ENCODE results near the gene ARHGAP44.

The ARHGAP44 gene

GRCh38 chr17:12995896-12996295 lies 206.6 kb downstream of the ARHGAP44 start:
- DNase-seq (ENCODE audit: low read depth), result no peak
- TF ChIP-seq, protein P1, sequence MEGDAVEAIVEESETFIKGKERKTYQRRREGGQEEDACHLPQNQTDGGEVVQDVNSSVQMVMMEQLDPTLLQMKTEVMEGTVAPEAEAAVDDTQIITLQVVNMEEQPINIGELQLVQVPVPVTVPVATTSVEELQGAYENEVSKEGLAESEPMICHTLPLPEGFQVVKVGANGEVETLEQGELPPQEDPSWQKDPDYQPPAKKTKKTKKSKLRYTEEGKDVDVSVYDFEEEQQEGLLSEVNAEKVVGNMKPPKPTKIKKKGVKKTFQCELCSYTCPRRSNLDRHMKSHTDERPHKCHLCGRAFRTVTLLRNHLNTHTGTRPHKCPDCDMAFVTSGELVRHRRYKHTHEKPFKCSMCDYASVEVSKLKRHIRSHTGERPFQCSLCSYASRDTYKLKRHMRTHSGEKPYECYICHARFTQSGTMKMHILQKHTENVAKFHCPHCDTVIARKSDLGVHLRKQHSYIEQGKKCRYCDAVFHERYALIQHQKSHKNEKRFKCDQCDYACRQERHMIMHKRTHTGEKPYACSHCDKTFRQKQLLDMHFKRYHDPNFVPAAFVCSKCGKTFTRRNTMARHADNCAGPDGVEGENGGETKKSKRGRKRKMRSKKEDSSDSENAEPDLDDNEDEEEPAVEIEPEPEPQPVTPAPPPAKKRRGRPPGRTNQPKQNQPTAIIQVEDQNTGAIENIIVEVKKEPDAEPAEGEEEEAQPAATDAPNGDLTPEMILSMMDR (IDR thresholded peaks at IDR 0.05; ENCODE audit: low read depth, low read length, missing control alignments), result no peak
- no peak overlapping the region for H3K4me3 ChIP-seq (ENCODE audit: low read depth, low read length)

- TF ChIP-seq, protein P1 (IDR thresholded peaks at IDR 0.05; ENCODE audit: low read depth, low read length, missing control alignments), result no peak
- no peak for DNase-seq (ENCODE audit: low read depth)
- H3K4me3 ChIP-seq (ENCODE audit: low read depth, low read length), result no peak overlapping the region
Observed at GRCh38 chr17:12996357-12996756, 207.1 kb downstream of the ARHGAP44 start.

DNA sequence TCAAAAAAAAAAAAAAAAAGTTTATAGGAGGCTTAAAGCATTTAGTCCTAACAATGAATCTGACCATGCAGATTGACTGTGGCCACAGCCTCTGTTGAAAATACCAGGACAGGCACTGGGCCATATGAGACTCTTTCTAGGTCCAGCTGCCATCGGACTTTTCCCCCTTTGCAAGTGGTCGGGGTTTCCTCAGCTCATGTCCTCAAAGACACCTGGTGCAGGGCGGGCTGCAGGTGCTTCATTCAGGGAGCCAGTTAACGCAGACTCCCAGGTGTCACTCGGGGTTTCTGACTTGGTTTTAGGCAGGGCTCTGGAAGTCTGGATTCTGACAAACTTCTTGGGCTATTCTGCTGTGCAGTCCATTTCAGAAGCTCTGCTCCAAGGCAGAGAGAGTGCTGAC lies 207.6 kb downstream of the ARHGAP44 start:
- TF ChIP-seq, protein P1 (IDR thresholded peaks at IDR 0.05; ENCODE audit: low read depth, low read length, missing control alignments), result no peak
- no peak for DNase-seq (ENCODE audit: low read depth)

DNA sequence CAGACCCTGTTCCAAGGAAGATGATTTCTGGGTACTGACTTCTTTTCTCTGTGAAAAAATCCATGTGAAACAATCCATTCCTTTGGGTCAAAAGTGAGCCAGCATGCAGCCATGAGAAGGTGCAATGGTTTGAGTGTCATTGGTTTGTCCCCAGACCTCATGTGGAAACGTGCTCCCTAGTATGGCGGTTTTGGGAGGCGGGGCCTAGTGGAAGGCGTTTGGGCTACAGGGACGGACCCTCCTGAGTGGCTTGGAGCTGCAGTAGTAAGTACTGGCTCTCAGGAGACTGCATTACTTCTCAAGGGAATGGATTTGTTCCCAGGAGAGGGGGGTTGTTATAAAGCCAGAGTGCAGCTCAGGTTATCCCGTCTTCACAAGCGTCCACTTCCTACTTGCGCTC lies 209.2 kb downstream of the ARHGAP44 start:
- TF ChIP-seq, protein P1 (IDR thresholded peaks at IDR 0.05; ENCODE audit: low read depth, low read length, missing control alignments), result no peak

More for the DNA sequence above, 207.6 kb downstream of the ARHGAP44 start:
- no peak overlapping the region for H3K4me3 ChIP-seq (ENCODE audit: low read depth, low read length)

GRCh38 chr17:12998874-12999273 lies 209.6 kb downstream of the ARHGAP44 start:
- TF ChIP-seq, protein P1 (IDR thresholded peaks at IDR 0.05; ENCODE audit: low read depth, low read length, missing control alignments), result no peak
- no peak for DNase-seq (ENCODE audit: low read depth)
- no peak overlapping the region for H3K4me3 ChIP-seq (ENCODE audit: low read depth, low read length)

More for the DNA sequence above, 209.2 kb downstream of the ARHGAP44 start:
- H3K4me3 ChIP-seq (ENCODE audit: low read depth, low read length), result no peak overlapping the region
- no peak for DNase-seq (ENCODE audit: low read depth)

DNA sequence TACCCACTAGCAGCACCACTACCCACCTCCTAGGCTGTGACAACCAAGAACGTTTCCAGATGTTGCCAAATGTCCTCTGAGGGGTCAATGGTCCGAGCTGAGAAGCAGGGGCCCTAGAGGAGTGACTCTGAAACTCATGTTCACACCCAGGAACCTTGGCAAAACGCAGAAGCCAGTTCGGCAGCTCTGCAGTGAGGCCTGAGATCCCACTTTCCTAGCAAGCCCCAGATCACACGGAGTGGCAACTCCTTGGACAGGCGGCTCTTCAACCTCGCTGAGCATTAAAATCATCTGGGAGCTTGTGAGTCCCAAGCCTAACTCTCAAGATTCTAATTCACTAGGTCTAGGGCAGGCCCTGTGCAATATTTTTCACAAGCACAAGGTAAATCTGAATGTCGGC lies 211.3 kb downstream of the ARHGAP44 start:
- TF ChIP-seq, protein P1 (IDR thresholded peaks at IDR 0.05; ENCODE audit: low read depth, low read length, missing control alignments), result no peak
- no peak overlapping the region for H3K4me3 ChIP-seq (ENCODE audit: low read depth, low read length)
- no peak for DNase-seq (ENCODE audit: low read depth)

- TF ChIP-seq, protein P1 (IDR thresholded peaks at IDR 0.05; ENCODE audit: low read depth, low read length, missing control alignments), result no peak
- no peak for DNase-seq (ENCODE audit: low read depth)
- H3K4me3 ChIP-seq (ENCODE audit: low read depth, low read length), result no peak overlapping the region
Observed at GRCh38 chr17:13001991-13002615, 212.8 kb downstream of the ARHGAP44 start.

Measured in GM12864 (cell line).